HepG2 (cell line): ENCODE results near the gene PARP16. TPM values are rescaled to one million over a fixed set of nuclear protein-coding genes. Genes with fewer than 3 reads are reported as not detected.

Source experiments
- ATAC-seq: fragments of 200-7000 bp; cut with Tn5 transposase; 3 replicates; pipeline ENCODE4 v1.9.1; 2020; ENCODE audit warnings: mild to moderate bottlenecking, moderate library complexity
- BruUV-seq: library from RNA; stranded (reverse); fragments of 400-500 nt; replicated peaks from 2 replicates; lab custom pipeline; 2021; lab: Mats Ljungman, UMichigan
- CTCF ChIA-PET: fragments of 300-600 bp; formaldehyde crosslinking; extraction: SDS; loops from one replicate; lab custom pipeline; 2021; ENCODE audit warnings: low total read pairs, inconsistent platforms, low intra/inter-chr PET ratio; lab: Yijun Ruan, JAX
- POLR2A ChIA-PET: fragments of 350-600 bp; sonication (Branson Sonifier 250); formaldehyde crosslinking; loops from one replicate; lab custom pipeline; 2020; ENCODE audit warnings: antibody characterized with exemption, inconsistent platforms; lab: Yijun Ruan, JAX
- DNase-seq: peaks from one replicate; pipeline ENCODE4 v3.0.0-alpha.2; 2015; ENCODE audit warnings: low spot score
- FAIRE-seq: peaks from 3 replicates; lab custom pipeline; 2011; peaks lifted over from hg19 to GRCh38; lab: Jason Lieb, UNC
- H2AFZ ChIP-seq: one replicate; pipeline ENCODE4 v1.6.1; 2011; ENCODE audit warnings: low read length, inconsistent platforms
- H3K27ac ChIP-seq: fragments of 300-600 bp; 3 replicates; pipeline ENCODE4 v1.8.0; 2011; ENCODE audit warnings: mixed run types, mild to moderate bottlenecking, mixed read lengths, low read length, inconsistent platforms; ENCODE audit not compliant: insufficient read depth; ENCODE audit errors: extremely low read length
- H3K27me3 ChIP-seq, 2 experiments: fragments of 200-600 bp in 1 of 2; 2 replicates in 1 of 2; 3 replicates in 1 of 2; pipeline versions ENCODE4 v1.6.0 to v1.8.0; 2011; ENCODE audit warnings: low read length in 2 of 2, mild to moderate bottlenecking in 2 of 2, moderate library complexity in 2 of 2, inconsistent platforms in 1 of 2; ENCODE audit not compliant: insufficient read depth in 2 of 2, control insufficient read depth in 1 of 2
- H3K36me3 ChIP-seq, 2 experiments: fragments of 200-600 bp in 1 of 2; replicated peaks in 1 of 2; 2 replicates in 1 of 2; 3 replicates in 1 of 2; pipeline versions ENCODE4 v1.5.1 to v1.8.0; 2011; ENCODE audit warnings: low read length in 2 of 2, inconsistent platforms in 1 of 2; ENCODE audit not compliant: insufficient read depth in 2 of 2, control insufficient read depth in 1 of 2
- H3K4me1 ChIP-seq: 2 replicates; pipeline ENCODE4 v1.5.1; 2012; ENCODE audit warnings: low read length, inconsistent platforms; ENCODE audit not compliant: insufficient read depth
- H3K4me2 ChIP-seq: 2 replicates; pipeline ENCODE4 v1.6.0; 2011; ENCODE audit warnings: low read depth, low read length, inconsistent platforms
- H3K4me3 ChIP-seq, 3 experiments: fragments of 200-600 bp in 1 of 3; sonication (generic), shearing (Covaris generic) in 1 of 3; replicated peaks in 1 of 3; 2 replicates each; pipeline ENCODE4 v1.5.1; 2011 to 2016; ENCODE audit warnings: low read length in 3 of 3, inconsistent platforms in 2 of 3, low read depth in 2 of 3, mild to moderate bottlenecking in 2 of 3, control low read depth in 1 of 3, mixed read lengths in 1 of 3; ENCODE audit not compliant: insufficient read depth in 1 of 3
- H3K79me2 ChIP-seq: one replicate; pipeline ENCODE4 v1.6.1; 2011; ENCODE audit warnings: low read length, inconsistent platforms; ENCODE audit not compliant: insufficient read depth
- H3K9ac ChIP-seq: 2 replicates; pipeline ENCODE4 v1.6.0; 2011; ENCODE audit warnings: mild to moderate bottlenecking, low read depth, low read length, inconsistent platforms; ENCODE audit not compliant: insufficient read depth
- H3K9me3 ChIP-seq: 2 replicates; pipeline ENCODE4 v1.5.1; 2012; ENCODE audit warnings: mild to moderate bottlenecking, low read length
- H4K20me1 ChIP-seq: 2 replicates; pipeline ENCODE4 v1.6.0; 2011; ENCODE audit warnings: inconsistent platforms, mild to moderate bottlenecking, low read length, moderate library complexity; ENCODE audit not compliant: insufficient read depth
- ARID4A ChIP-seq: sonication (generic); formaldehyde crosslinking; IDR thresholded peaks from 2 replicates; pipeline ENCODE4 v1.5.0; 2020; ENCODE audit warnings: mild to moderate bottlenecking, missing genetic modification reagents, borderline replicate concordance
- ATF1 ChIP-seq: IDR thresholded peaks from 2 replicates; pipeline ENCODE4 v1.6.1; 2016; ENCODE audit warnings: mild to moderate bottlenecking, control low read depth
- FOXA3 ChIP-seq: IDR thresholded peaks from 2 replicates; pipeline ENCODE4 v1.6.1; 2016; ENCODE audit warnings: missing genetic modification reagents, missing compliant biosample characterization
- GATAD2A ChIP-seq: IDR thresholded peaks from 2 replicates; pipeline ENCODE4 v1.6.1; 2016
- KMT2B ChIP-seq: IDR thresholded peaks from 2 replicates; pipeline ENCODE4 v1.6.1; 2016; ENCODE audit warnings: missing genetic modification reagents, missing compliant biosample characterization
- MTF2 ChIP-seq: sonication (generic); formaldehyde crosslinking; IDR thresholded peaks from 2 replicates; pipeline ENCODE4 v1.5.0; 2020; ENCODE audit warnings: missing genetic modification reagents, borderline replicate concordance
- SKI ChIP-seq: fragments of 450-650 bp; IDR thresholded peaks from one replicate; pipeline ENCODE4 v1.6.1; 2018; ENCODE audit warnings: mild to moderate bottlenecking; ENCODE audit not compliant: partially characterized antibody
- SRSF9 ChIP-seq: fragments of 200-400 bp; formaldehyde crosslinking; IDR thresholded peaks from 2 replicates; pipeline ENCODE4 v1.6.1; 2018; ENCODE audit warnings: borderline replicate concordance, mild to moderate bottlenecking, low read depth, low read length; ENCODE audit not compliant: insufficient read depth, poor library complexity, severe bottlenecking
- THAP9 ChIP-seq: sonication (generic); formaldehyde crosslinking; IDR thresholded peaks from 2 replicates; pipeline ENCODE4; 2020; ENCODE audit warnings: missing genetic modification reagents, mild to moderate bottlenecking, borderline replicate concordance
- TRIM22 ChIP-seq: fragments of 450-650 bp; IDR thresholded peaks from 2 replicates; pipeline ENCODE4 v1.6.1; 2017
- ZNF333 ChIP-seq: sonication (generic); formaldehyde crosslinking; IDR thresholded peaks from 2 replicates; pipeline ENCODE4 v1.4.0; 2020; ENCODE audit warnings: mild to moderate bottlenecking, missing genetic modification reagents, borderline replicate concordance
- ZNF367 ChIP-seq: sonication (generic); formaldehyde crosslinking; IDR thresholded peaks from 2 replicates; pipeline ENCODE4 v1.4.0; 2020; ENCODE audit warnings: missing genetic modification reagents, borderline replicate concordance
- ZNF430 ChIP-seq: sonication (generic); formaldehyde crosslinking; IDR thresholded peaks from 2 replicates; pipeline ENCODE4 v1.9.0; 2021; ENCODE audit warnings: mild to moderate bottlenecking, missing genetic modification reagents
- ZNF549 ChIP-seq: sonication (generic); formaldehyde crosslinking; IDR thresholded peaks from 2 replicates; pipeline ENCODE4 v1.5.0; 2020; ENCODE audit warnings: missing genetic modification reagents
- ZNF747 ChIP-seq: sonication (generic); formaldehyde crosslinking; IDR thresholded peaks from 2 replicates; pipeline ENCODE4 v1.8.1; 2023; ENCODE audit warnings: missing genetic modification reagents, mild to moderate bottlenecking, borderline replicate concordance
- ZNF773 ChIP-seq: sonication (generic); formaldehyde crosslinking; IDR thresholded peaks from 2 replicates; pipeline ENCODE4 v1.4.0; 2020; ENCODE audit warnings: missing genetic modification reagents, borderline replicate concordance
- ZNF775 ChIP-seq: sonication (generic); formaldehyde crosslinking; IDR thresholded peaks from 2 replicates; pipeline ENCODE4 v1.4.0; 2020; ENCODE audit warnings: missing genetic modification reagents, mild to moderate bottlenecking, moderate library complexity, borderline replicate concordance
- WGBS: methylation state at CpG from one replicate; pipeline ENCODE4 v1.1.6; 2017; ENCODE audit warnings: low lambda C conversion rate; 5-methylcytosine and 5-hydroxymethylcytosine counted together
- in situ Hi-C: cut with HindIII; loops from 2 replicates; pipeline ENCODE4 v1.10.0; 2017; ENCODE audit warnings: low pct_unique_long_range_greater_than_20kb; ENCODE audit not compliant: extremely low pct_ligation_motif_present
- intact Hi-C: fragments of 100-400 bp; cut with micrococcal nuclease; formaldehyde crosslinking; loops from one replicate; pipeline ENCODE4 v1.10.0; 2022; ENCODE audit not compliant: unreplicated experiment
- polyA plus RNA-seq, 8 experiments: library from polyadenylated mRNA; depleted of rRNA in 3 of 8; stranded (reverse) in 7 of 8; unstranded in 1 of 8; fragments of >200 nt; fragmentation: Illumina TruSeq in 4 of 8; extraction: Trizol in 4 of 8; gene quantifications; 2 replicates each; pipeline versions ENCODE4 v1.2.1 to v1.2.3, GENCODE V29; 2011 to 2016; ENCODE audit warnings: low read depth in 4 of 8, missing spikeins in 1 of 8, mixed read lengths in 1 of 8; ENCODE audit not compliant: insufficient read depth in 1 of 8
- total RNA-seq, 5 experiments: library from RNA; depleted of rRNA; stranded (reverse); fragments of >200 nt; fragmentation: Illumina TruSeq; extraction: Trizol; gene quantifications; 2 replicates each; pipeline ENCODE4 v1.2.3, GENCODE V29; 2016; ENCODE audit warnings: low read depth in 1 of 5

PARP16 gene
- total and polyA plus RNA-seq, 2 of the 13 experiments (the other 11 are each of a cell fraction or from before 2014, with no cell fraction given): 6.8 to 7.6 TPM

DNA sequence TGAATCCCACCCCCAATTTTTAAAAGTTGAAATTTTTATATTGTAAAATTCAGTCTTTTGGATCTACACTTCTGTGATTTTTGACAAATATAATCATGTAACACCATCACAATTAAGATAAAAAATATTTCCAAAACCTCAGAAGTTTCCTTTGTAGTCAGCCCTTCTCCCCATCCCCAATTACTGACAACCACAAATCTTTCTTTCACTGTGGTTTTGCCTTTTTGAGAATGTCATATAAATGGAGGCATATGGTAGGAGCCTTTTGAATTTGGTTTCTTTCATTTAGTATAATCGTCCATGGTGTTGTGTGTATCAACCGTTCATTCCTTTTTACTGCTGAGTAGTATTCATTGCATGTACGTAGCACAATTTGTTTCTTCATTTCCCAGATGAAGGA is 67.5 kb downstream of the PARP16 start:
- H4K20me1 ChIP-seq: no peaks in the 10 kb centered on the region
- no peaks in the 10 kb centered on the region for H3K79me2 ChIP-seq
- CTCF ChIA-PET: no interaction called here
- H3K4me3 ChIP-seq: no peak overlapping the region
- H3K4me1 ChIP-seq: peaks cover 14% of the 10 kb centered on the region
- no peak overlapping the region for H2AFZ ChIP-seq
- H3K27ac ChIP-seq: no peak overlapping the region
- TF ChIP-seq KMT2B (CRISPR knock-in tag) (no peak), ZNF773 (CRISPR knock-in tag) (no peak), GATAD2A (no peak), ZNF549 (CRISPR knock-in tag) (no peak), FOXA3 (CRISPR knock-in tag) (no peak), ZNF775 (CRISPR knock-in tag) (no peak), ZNF747 (no peak), SKI (no peak), ZNF367 (CRISPR knock-in tag) (no peak), ZNF333 (CRISPR knock-in tag) (no peak), MTF2 (CRISPR knock-in tag) (no peak), THAP9 (CRISPR knock-in tag) (no peak), ZNF430 (CRISPR knock-in tag) (no peak), ARID4A (CRISPR knock-in tag) (no peak), SRSF9 (no peak), TRIM22 (no peak), ATF1 (CRISPR knock-in tag) (no peak)
- TF ChIP-seq, all 625 proteins: peak for 0
- intact Hi-C loops: no loop called here
- POLR2A ChIA-PET: no interaction called here
- no peak for DNase-seq
- in situ Hi-C loops: no loop called here
- Histone ChIP-seq H3K9me3 (no peaks in the 10 kb centered on the region), H3K9ac (no peak overlapping the region), H3K4me2 (no peak overlapping the region), H3K27me3 (peaks cover 1 to 13% of the 10 kb centered on the region in 2 experiments; a peak in 2 of 5 replicates), H3K36me3 (no peaks in the 10 kb centered on the region)
- no peak for ATAC-seq
- no TSS peak for BruUV-seq
- FAIRE-seq: no peak
- WGBS: 72% methylated on average over 3 of the region's 3 CpGs
